Right lobe of liver (tissue), 6 donors: ENCODE measurements around the gene CD276. TPM values are rescaled to one million over a fixed set of nuclear protein-coding genes. Genes with fewer than 3 reads are reported as not detected.

Source experiments
- ATAC-seq, 4 donors: fragments of 200-7000 bp; cut with Tn5 transposase; one replicate each; pipeline ENCODE4 v1.9.1; 2020; ENCODE audit warnings: mild to moderate bottlenecking in 4 of 4, moderate library complexity in 4 of 4
- DNase-seq, 3 donors: peaks; one replicate each; pipeline ENCODE4 v3.0.0-alpha.2; 2020
- H3K27ac ChIP-seq, 3 donors: fragments of 200-600 bp; one replicate each; pipeline ENCODE4 v1.8.0; 2022
- H3K27me3 ChIP-seq, 2 donors: fragments of 200-600 bp; one replicate each; pipeline ENCODE4 v1.8.0; 2022
- H3K36me3 ChIP-seq, 4 donors: fragments of 200-600 bp; sonication (generic) in 1 of 4; one replicate each; pipeline versions ENCODE4 v1.5.1 to v1.8.0; 2017 to 2022; ENCODE audit warnings: control low read depth in 1 of 4
- H3K4me1 ChIP-seq, 4 donors: fragments of 200-600 bp; sonication (generic) in 1 of 4; one replicate each; pipeline versions ENCODE4 v1.5.1 to v1.8.0; 2017 to 2022; ENCODE audit warnings: control low read depth in 1 of 4
- H3K4me3 ChIP-seq, 3 donors: fragments of 200-600 bp; one replicate each; pipeline ENCODE4 v1.8.0; 2022
- H3K9me3 ChIP-seq, 4 donors: fragments of 200-600 bp; sonication (generic) in 1 of 4; one replicate each; pipeline versions ENCODE4 v1.5.1 to v1.8.0; 2017 to 2022; ENCODE audit warnings: control low read depth in 1 of 4
- POLR2A ChIP-seq: fragments of 450-650 bp; IDR thresholded peaks from one replicate; pipeline ENCODE4 v1.6.1; 2017; ENCODE audit warnings: antibody characterized with exemption, mild to moderate bottlenecking
- WGBS: methylation state at CpG from one replicate; pipeline ENCODE4 v1.1.6; 2018; ENCODE audit warnings: low coverage, low lambda C conversion rate; ENCODE audit not compliant: insufficient coverage; ENCODE audit errors: missing lambda C conversion rate; 5-methylcytosine and 5-hydroxymethylcytosine counted together
- intact Hi-C, 2 donors: fragments of 100-400 bp; cut with DNase I; formaldehyde crosslinking; loops; one replicate each; pipeline versions ENCODE4 v1.11.2 to v1.14.1; 2022
- total RNA-seq, 6 experiments: library from RNA; depleted of rRNA in 2 of 6; stranded (reverse); fragments of >200 nt in 2 of 6; fragmentation: NEBNext Ultra II Directional in 3 of 6; extraction: Animal tissue kit (Norgen Biotek cat#: 25700) in 3 of 6; gene quantifications; one replicate each; pipeline versions ENCODE4 v1.1.0 to v1.2.4, GENCODE V29; 2016 to 2023
- TF ChIP-seq, protein P1 (sequence below), 4 donors: fragments of 200-600 bp in 3 of 4; fragments of 450-650 bp in 1 of 4; IDR thresholded peaks; one replicate each; pipeline versions ENCODE4 v1.5.1 to v1.8.0; 2016 to 2022; ENCODE audit warnings: antibody characterized with exemption in 4 of 4, mild to moderate bottlenecking in 2 of 4
- donor health status: DM: no; HTN: yes; CAD: no.
- donor health status: DM: no; HTN: no; CAD: no.
- donor health status: DM: no; HTN: no; CAD: no.
- donor health status: DM: no; HTN: yes; CAD: no.
- donor health status: DM: no; HTN: yes; CAD: no.

CD276 gene
- total RNA-seq, 6 experiments from 2014 or later, result 18.8 to 56.5 (median 23.8) TPM

DNA sequence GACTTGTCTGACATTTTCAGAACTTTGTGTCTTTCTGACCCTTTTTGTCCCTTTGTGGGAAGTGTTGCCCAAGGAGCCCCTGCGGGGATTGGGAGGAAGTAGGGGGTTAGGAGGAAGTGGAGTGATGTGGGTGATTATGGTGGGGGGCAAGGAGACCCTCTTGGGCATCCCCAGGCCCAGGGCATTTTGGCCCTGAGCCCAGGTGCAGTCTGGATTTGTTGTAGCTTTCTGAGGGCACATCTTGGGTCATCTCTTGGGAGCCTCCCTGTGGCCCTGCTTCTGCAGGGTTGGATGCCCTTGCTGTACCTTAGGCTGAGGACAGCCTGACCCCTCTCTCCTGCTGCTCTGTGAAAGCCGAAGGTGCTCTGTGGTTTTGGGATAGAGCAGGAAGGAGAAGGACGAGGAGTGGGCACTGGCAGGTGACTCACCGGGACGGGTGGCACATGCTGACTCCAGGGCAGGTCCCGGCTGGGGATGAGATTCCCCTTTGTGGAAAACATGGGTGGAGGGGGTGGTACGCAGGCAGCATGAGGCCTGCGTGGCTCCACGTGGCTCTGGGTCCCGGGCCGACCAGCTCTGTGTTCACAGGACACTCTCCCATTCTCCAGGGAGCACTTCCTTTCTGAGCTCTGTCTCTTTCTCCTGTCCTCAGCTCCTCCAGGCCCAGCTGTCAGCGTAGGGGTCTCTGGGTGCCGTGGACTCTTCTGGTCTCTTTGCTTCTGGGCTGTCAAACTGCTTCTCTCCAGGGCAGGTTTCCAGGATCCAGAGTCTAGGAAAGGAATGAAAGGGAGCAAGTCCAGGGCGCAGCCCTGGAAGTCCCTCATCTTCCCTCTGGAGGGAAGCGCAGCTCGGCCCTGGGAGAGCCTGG is 11.8 kb downstream of the CD276 start:
- ATAC-seq (no peak), DNase-seq (no peak)
- Histone ChIP-seq H3K27ac (no peak overlapping the region), H3K4me1 (peaks cover 0 to 12% (median 5%) of the 10 kb centered on the region in 4 donors), H3K9me3 (no peaks in the 10 kb centered on the region), H3K36me3 (no peaks in the 10 kb centered on the region), H3K4me3 (no peak overlapping the region), H3K27me3 (no peaks in the 10 kb centered on the region)
- no peak for TF ChIP-seq POLR2A
- TF ChIP-seq, protein P1, sequence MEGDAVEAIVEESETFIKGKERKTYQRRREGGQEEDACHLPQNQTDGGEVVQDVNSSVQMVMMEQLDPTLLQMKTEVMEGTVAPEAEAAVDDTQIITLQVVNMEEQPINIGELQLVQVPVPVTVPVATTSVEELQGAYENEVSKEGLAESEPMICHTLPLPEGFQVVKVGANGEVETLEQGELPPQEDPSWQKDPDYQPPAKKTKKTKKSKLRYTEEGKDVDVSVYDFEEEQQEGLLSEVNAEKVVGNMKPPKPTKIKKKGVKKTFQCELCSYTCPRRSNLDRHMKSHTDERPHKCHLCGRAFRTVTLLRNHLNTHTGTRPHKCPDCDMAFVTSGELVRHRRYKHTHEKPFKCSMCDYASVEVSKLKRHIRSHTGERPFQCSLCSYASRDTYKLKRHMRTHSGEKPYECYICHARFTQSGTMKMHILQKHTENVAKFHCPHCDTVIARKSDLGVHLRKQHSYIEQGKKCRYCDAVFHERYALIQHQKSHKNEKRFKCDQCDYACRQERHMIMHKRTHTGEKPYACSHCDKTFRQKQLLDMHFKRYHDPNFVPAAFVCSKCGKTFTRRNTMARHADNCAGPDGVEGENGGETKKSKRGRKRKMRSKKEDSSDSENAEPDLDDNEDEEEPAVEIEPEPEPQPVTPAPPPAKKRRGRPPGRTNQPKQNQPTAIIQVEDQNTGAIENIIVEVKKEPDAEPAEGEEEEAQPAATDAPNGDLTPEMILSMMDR (IDR thresholded peaks at IDR 0.05), result no peak
- intact Hi-C loops, result no loop called here
- 85% methylated on average over 7 of the region's 16 CpGs for WGBS

DNA sequence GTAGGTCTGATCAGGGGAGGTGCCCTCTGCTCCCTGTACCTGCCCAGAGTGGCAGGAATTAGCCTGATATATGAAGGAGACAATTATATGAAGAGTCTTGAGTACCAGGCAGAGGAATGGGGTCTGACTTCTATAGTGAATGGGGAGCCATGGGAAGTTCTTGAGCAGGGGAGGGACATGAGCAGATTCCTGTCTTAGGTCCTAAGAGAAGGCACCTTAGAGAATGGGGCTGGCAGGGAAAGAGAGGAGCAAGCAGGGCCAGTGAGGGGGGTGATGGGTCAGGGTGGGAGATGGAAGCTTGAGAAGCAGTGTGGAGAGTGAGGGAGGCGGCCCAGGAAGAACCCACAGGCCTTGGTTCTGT is 12.4 kb downstream of the CD276 start:
- ATAC-seq, result no peak
- Histone ChIP-seq H3K4me1 (peaks cover 0 to 12% (median 5%) of the 10 kb centered on the region in 4 donors), H3K9me3 (no peaks in the 10 kb centered on the region), H3K27me3 (no peaks in the 10 kb centered on the region), H3K4me3 (no peak overlapping the region), H3K36me3 (no peaks in the 10 kb centered on the region), H3K27ac (no peak overlapping the region)
- DNase-seq, result no peak
- no CpG with 5 or more reads among the region's 1 CpG for WGBS
- intact Hi-C loops, result no loop called here
- TF ChIP-seq, protein P1 (IDR thresholded peaks at IDR 0.05), result no peak
- TF ChIP-seq POLR2A, result no peak

DNA sequence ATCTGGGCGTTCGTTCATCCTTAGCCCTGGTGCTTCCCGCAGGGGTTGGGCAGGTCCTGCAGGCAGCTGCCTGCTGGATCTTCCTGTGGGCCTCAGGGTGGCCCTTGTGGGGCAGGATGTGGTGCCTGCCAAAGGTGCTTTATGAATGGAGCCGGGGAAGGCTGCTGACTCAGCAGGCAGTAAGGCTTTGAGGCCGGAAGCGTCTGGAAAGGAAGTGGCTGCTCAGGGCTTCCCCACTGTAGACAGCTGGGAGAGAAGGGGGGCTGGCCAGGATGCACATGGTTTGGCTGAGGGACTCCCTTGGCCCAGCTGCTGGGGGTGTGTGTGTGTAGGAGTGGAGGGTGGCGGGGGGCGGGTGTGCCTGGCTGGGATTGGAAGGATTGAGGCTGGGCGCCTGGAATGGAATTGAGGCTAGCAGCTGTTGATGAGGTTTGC is 12.9 kb downstream of the CD276 start:
- ATAC-seq (peak; percentile 74 to 88 (median 82)), DNase-seq (peak; percentile 76 to 82 (median 82))
- Histone ChIP-seq H3K27me3 (no peaks in the 10 kb centered on the region), H3K36me3 (no peaks in the 10 kb centered on the region), H3K27ac (no peak overlapping the region), H3K4me1 (peaks cover 0 to 12% (median 5%) of the 10 kb centered on the region in 4 donors), H3K9me3 (no peaks in the 10 kb centered on the region), H3K4me3 (no peak overlapping the region)
- TF ChIP-seq POLR2A, result no peak
- TF ChIP-seq, protein P1 (IDR thresholded peaks at IDR 0.05), result no peak
- intact Hi-C loops, result no loop called here
- 24% methylated on average over 9 of the region's 9 CpGs for WGBS

DNA sequence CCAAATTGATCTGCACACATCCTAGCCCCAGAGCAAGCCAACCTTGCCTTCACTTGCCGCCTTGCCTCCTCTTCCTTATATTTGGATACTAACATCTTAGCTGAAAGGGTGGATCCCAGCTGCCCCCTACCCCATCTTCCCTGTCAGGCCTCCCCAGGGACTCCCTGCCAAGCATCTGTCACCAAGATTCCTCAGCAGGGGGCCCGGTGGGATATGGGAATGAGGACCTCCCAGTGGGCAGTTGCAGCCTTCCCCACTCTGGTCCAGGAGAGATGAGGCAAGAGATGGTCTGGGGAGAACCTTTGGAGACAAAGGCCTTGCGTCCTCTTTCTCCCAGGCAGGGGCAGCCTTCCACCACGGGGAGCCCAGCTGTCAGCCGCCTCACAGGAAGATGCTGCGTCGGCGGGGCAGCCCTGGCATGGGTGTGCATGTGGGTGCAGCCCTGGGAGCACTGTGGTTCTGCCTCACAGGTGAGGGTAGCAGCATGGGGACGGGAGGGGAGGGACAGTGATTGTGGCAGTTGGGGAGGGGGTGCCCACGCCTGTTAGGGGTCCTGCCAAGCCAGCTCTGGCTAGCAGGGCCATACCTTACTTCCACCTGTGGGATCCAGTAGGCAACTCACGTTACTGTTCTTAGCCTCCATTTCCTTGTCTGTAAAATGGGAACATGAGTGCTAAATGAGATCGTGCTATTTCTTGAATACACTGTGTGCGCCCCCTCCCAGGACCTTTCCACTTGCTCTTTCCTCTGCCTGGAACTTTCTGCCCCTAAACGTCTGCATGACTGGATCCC is 15.3 kb downstream of the CD276 start:
- intact Hi-C loops, result loop anchor here in 1 of 2 donors (5.0 kb wide), 1 partner anchor 142 kb away; no protein-coding TSS in a partner anchor
- Histone ChIP-seq H3K9me3 (no peaks in the 10 kb centered on the region), H3K27ac (no peak overlapping the region), H3K36me3 (no peaks in the 10 kb centered on the region), H3K4me3 (no peak overlapping the region), H3K4me1 (peaks cover 0 to 7% (median under 1%) of the 10 kb centered on the region in 4 donors), H3K27me3 (no peaks in the 10 kb centered on the region)
- 98% methylated on average over 5 of the region's 14 CpGs for WGBS
- TF ChIP-seq POLR2A, result no peak
- TF ChIP-seq, protein P1 (IDR thresholded peaks at IDR 0.05), result no peak
- DNase-seq (no peak), ATAC-seq (no peak)
